SK-N-SH (cell line): ENCODE data around the gene KCNH8.

Source experiments
- JUND ChIP-seq: IDR thresholded peaks from 2 replicates; pipeline ENCODE4 v1.4.0; 2012
- SMC3 ChIP-seq: IDR thresholded peaks from 2 replicates; pipeline ENCODE4 v1.6.1; 2012; ENCODE audit warnings: low read depth, low read length, improper control_type of control experiment
- TAF1 ChIP-seq: IDR thresholded peaks from 2 replicates; pipeline ENCODE4 v1.6.1; 2012; ENCODE audit warnings: low read depth, mild to moderate bottlenecking, low read length, moderate library complexity, borderline replicate concordance
- TEAD4 ChIP-seq: IDR thresholded peaks from 2 replicates; pipeline ENCODE4 v1.4.0; 2012; ENCODE audit warnings: mild to moderate bottlenecking, borderline replicate concordance; ENCODE audit not compliant: insufficient read depth
- TF ChIP-seq, protein P1 (sequence below): fragments of 200-600 bp; sonication (generic); IDR thresholded peaks from 2 replicates; pipeline ENCODE4 v1.6.1; 2017; ENCODE audit warnings: antibody characterized with exemption, mild to moderate bottlenecking, moderate library complexity
- TF ChIP-seq, protein P2 (sequence below): IDR thresholded peaks from 2 replicates; pipeline ENCODE4 v1.4.0; 2012; ENCODE audit warnings: low read depth, borderline replicate concordance

GRCh38 chr3:19159966-19160635 is 11.8 kb downstream of the KCNH8 start:
- TF ChIP-seq TEAD4, result no peak
- TF ChIP-seq TAF1, result no peak
- TF ChIP-seq, protein P1, sequence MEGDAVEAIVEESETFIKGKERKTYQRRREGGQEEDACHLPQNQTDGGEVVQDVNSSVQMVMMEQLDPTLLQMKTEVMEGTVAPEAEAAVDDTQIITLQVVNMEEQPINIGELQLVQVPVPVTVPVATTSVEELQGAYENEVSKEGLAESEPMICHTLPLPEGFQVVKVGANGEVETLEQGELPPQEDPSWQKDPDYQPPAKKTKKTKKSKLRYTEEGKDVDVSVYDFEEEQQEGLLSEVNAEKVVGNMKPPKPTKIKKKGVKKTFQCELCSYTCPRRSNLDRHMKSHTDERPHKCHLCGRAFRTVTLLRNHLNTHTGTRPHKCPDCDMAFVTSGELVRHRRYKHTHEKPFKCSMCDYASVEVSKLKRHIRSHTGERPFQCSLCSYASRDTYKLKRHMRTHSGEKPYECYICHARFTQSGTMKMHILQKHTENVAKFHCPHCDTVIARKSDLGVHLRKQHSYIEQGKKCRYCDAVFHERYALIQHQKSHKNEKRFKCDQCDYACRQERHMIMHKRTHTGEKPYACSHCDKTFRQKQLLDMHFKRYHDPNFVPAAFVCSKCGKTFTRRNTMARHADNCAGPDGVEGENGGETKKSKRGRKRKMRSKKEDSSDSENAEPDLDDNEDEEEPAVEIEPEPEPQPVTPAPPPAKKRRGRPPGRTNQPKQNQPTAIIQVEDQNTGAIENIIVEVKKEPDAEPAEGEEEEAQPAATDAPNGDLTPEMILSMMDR, result no peak
- TF ChIP-seq SMC3, result no peak
- TF ChIP-seq, protein P2, sequence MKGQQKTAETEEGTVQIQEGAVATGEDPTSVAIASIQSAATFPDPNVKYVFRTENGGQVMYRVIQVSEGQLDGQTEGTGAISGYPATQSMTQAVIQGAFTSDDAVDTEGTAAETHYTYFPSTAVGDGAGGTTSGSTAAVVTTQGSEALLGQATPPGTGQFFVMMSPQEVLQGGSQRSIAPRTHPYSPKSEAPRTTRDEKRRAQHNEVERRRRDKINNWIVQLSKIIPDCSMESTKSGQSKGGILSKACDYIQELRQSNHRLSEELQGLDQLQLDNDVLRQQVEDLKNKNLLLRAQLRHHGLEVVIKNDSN, result no peak
- TF ChIP-seq JUND, result no peak
